GM13977 (cell line): ENCODE results near the gene PRKAG2.

Experiments
- DNase-seq: peaks from one replicate; pipeline ENCODE4 v3.0.0; 2012; ENCODE audit warnings: low spot score
- CTCF ChIP-seq: IDR thresholded peaks from 2 replicates; pipeline ENCODE4 v1.5.1; 2012; ENCODE audit warnings: mild to moderate bottlenecking, control low read depth; ENCODE audit not compliant: insufficient read depth; ENCODE audit errors: extremely low read depth, missing control alignments
- in situ Hi-C: fragments of 300-500 bp; cut with MboI; formaldehyde crosslinking; loops from one replicate; pipeline ENCODE4 v1.12.0; 2022; ENCODE audit warnings: low sequenced_read_pairs, low pct_unique_long_range_greater_than_20kb, mixed read lengths, inconsistent platforms; ENCODE audit not compliant: unreplicated experiment

Gene PRKAG2

GRCh38 chr7:151814400-151815009, 62.4 kb downstream of the PRKAG2 start:
- in situ Hi-C loops: no loop called here
- TF ChIP-seq CTCF: no peak
- no peak for DNase-seq

GRCh38 chr7:151813997-151814396, 62.9 kb downstream of the PRKAG2 start:
- DNase-seq: no peak
- in situ Hi-C loops: no loop called here
- TF ChIP-seq CTCF: no peak

- DNase-seq: no peak
- in situ Hi-C loops: no loop called here
- TF ChIP-seq CTCF: no peak
These were observed 63.5 kb downstream of the PRKAG2 start for GRCh38 chr7:151813445-151813844.

GRCh38 chr7:151812967-151813366, 63.9 kb downstream of the PRKAG2 start:
- no peak for TF ChIP-seq CTCF
- in situ Hi-C loops: no loop called here
- no peak for DNase-seq

- no peak for TF ChIP-seq CTCF
- DNase-seq: no peak
- in situ Hi-C loops: no loop called here
These were observed 66.3 kb downstream of the PRKAG2 start for GRCh38 chr7:151810441-151811232.

- no peak for DNase-seq
- no peak for TF ChIP-seq CTCF
- in situ Hi-C loops: no loop called here
These were observed 67.1 kb downstream of the PRKAG2 start for GRCh38 chr7:151809864-151810170.
